Liver (tissue), 9 donors: Measurements from ENCODE around the gene NGFR. TPM values are rescaled to one million over a fixed set of nuclear protein-coding genes. Genes with fewer than 3 reads are reported as not detected.

ENCODE experiments used
- DNase-seq: peaks from one replicate; pipeline ENCODE4 v3.0.0-alpha.2; 2017; ENCODE audit warnings: low spot score
- H3K27ac ChIP-seq, 2 donors: one replicate each; pipeline ENCODE4 v1.7.0; 2013; ENCODE audit warnings: inconsistent platforms in 2 of 2, low read length in 2 of 2, control low read depth in 1 of 2, low read depth in 1 of 2, mild to moderate bottlenecking in 1 of 2
- H3K27me3 ChIP-seq, 4 donors: one replicate each; pipeline versions ENCODE4 v1.6.1 to v1.7.0; 2013; ENCODE audit warnings: low read length in 3 of 4, inconsistent platforms in 1 of 4, mild to moderate bottlenecking in 1 of 4, moderate library complexity in 1 of 4; ENCODE audit not compliant: control insufficient read depth in 4 of 4, insufficient read depth in 4 of 4
- H3K36me3 ChIP-seq, 4 donors: one replicate each; pipeline versions ENCODE4 v1.6.1 to v1.7.0; 2013; ENCODE audit warnings: low read length in 3 of 4, mild to moderate bottlenecking in 3 of 4, low read depth in 1 of 4, moderate library complexity in 1 of 4; ENCODE audit not compliant: control insufficient read depth in 4 of 4, insufficient read depth in 3 of 4
- H3K4me1 ChIP-seq, 4 donors: one replicate each; pipeline versions ENCODE4 v1.6.1 to v1.7.0; 2013; ENCODE audit warnings: low read length in 3 of 4, mild to moderate bottlenecking in 3 of 4, moderate library complexity in 1 of 4; ENCODE audit not compliant: control insufficient read depth in 4 of 4, insufficient read depth in 4 of 4
- H3K4me3 ChIP-seq, 3 donors: one replicate each; pipeline versions ENCODE4 v1.6.1 to v1.7.0; 2013; ENCODE audit warnings: low read length in 3 of 3, control low read depth in 1 of 3, low read depth in 1 of 3, mild to moderate bottlenecking in 1 of 3
- H3K9ac ChIP-seq, 2 donors: one replicate each; pipeline ENCODE4 v1.7.0; 2013; ENCODE audit warnings: low read length in 2 of 2, mild to moderate bottlenecking in 2 of 2, moderate library complexity in 2 of 2, control low read depth in 1 of 2, low read depth in 1 of 2
- H3K9me3 ChIP-seq, 4 donors: one replicate each; pipeline versions ENCODE4 v1.6.1 to v1.7.0; 2013; ENCODE audit warnings: low read length in 3 of 4; ENCODE audit not compliant: control insufficient read depth in 4 of 4
- ATF3 ChIP-seq: IDR thresholded peaks from 2 replicates; pipeline ENCODE4 v1.6.1; 2016; ENCODE audit warnings: antibody characterized with exemption
- CTCF ChIP-seq: fragments of 150-350 bp; IDR thresholded peaks from 2 replicates; pipeline ENCODE4 v1.5.1; 2017; ENCODE audit warnings: improper control_type of control experiment, low read depth, low read length; ENCODE audit not compliant: missing input control
- EGR1 ChIP-seq, 2 donors: IDR thresholded peaks; 2 replicates each; pipeline ENCODE4 v1.6.1; 2016 to 2018; ENCODE audit warnings: antibody characterized with exemption in 2 of 2, low read depth in 2 of 2
- FOXA1 ChIP-seq: IDR thresholded peaks from 2 replicates; pipeline ENCODE4 v1.6.1; 2016; ENCODE audit warnings: antibody characterized with exemption
- FOXA2 ChIP-seq: IDR thresholded peaks from 2 replicates; pipeline ENCODE4 v1.6.1; 2016; ENCODE audit warnings: antibody characterized with exemption
- GABPA ChIP-seq, 2 donors: IDR thresholded peaks in 1 of 2; conservative IDR thresholded peaks in 1 of 2; 2 replicates each; pipeline ENCODE4 v1.6.1; 2016; ENCODE audit warnings: antibody characterized with exemption in 2 of 2, mild to moderate bottlenecking in 1 of 2, moderate library complexity in 1 of 2
- HNF4A ChIP-seq, 2 donors: conservative IDR thresholded peaks; 2 replicates each; pipeline ENCODE4 v1.6.1; 2016; ENCODE audit warnings: antibody characterized with exemption in 2 of 2, mild to moderate bottlenecking in 2 of 2
- JUND ChIP-seq, 2 donors: IDR thresholded peaks; 2 replicates each; pipeline ENCODE4 v1.6.1; 2016; ENCODE audit warnings: antibody characterized with exemption in 2 of 2
- MAX ChIP-seq: IDR thresholded peaks from 2 replicates; pipeline ENCODE4 v1.6.1; 2016; ENCODE audit warnings: antibody characterized with exemption
- NR2F2 ChIP-seq: IDR thresholded peaks from 2 replicates; pipeline ENCODE4 v1.6.1; 2016; ENCODE audit warnings: antibody characterized with exemption
- RAD21 ChIP-seq, 2 donors: IDR thresholded peaks; 2 replicates each; pipeline ENCODE4 v1.6.1; 2016; ENCODE audit warnings: antibody characterized with exemption in 2 of 2, mild to moderate bottlenecking in 2 of 2
- REST ChIP-seq: IDR thresholded peaks from 2 replicates; pipeline ENCODE4 v1.6.1; 2016; ENCODE audit warnings: antibody characterized with exemption, mild to moderate bottlenecking
- RXRA ChIP-seq, 2 donors: IDR thresholded peaks; 2 replicates each; pipeline ENCODE4 v1.6.1; 2017 to 2018; ENCODE audit warnings: antibody characterized with exemption in 2 of 2, mild to moderate bottlenecking in 1 of 2
- TAF1 ChIP-seq: conservative IDR thresholded peaks from 2 replicates; pipeline ENCODE4 v1.6.1; 2016; ENCODE audit warnings: antibody characterized with exemption, mild to moderate bottlenecking
- ZBTB33 ChIP-seq: IDR thresholded peaks from 2 replicates; pipeline ENCODE4 v1.6.1; 2016; ENCODE audit warnings: antibody characterized with exemption
- WGBS: extraction: QIAGEN DNeasy Blood & Tissue Kit; methylation state at CpG from one replicate; pipeline ENCODE4 v1.1.7; 2013; 5-methylcytosine and 5-hydroxymethylcytosine counted together
- polyA plus RNA-seq, 2 donors: library from polyadenylated mRNA; stranded (reverse) in 1 of 2; unstranded in 1 of 2; fragments of 200-250 nt in 1 of 2; fragments of >200 nt in 1 of 2; fragmentation: Nextera tagmentation in 1 of 2; extraction: Ambion mirVana in 1 of 2; gene quantifications; one replicate each; pipeline versions ENCODE4 v1.2.1 to v1.2.3, GENCODE V29; 2013 to 2015
- total RNA-seq, 2 donors: library from RNA; depleted of rRNA; stranded (reverse); fragments of >200 nt; gene quantifications; one replicate each; pipeline ENCODE4 v1.2.3, GENCODE V29; 2014
- donor health status: healthy.
- donor health status: healthy.
- donor health status: healthy.
- donor health status: healthy.
- donor health status: healthy.

Gene NGFR
- total and polyA plus RNA-seq, 4 donors: 6.9 to 11.0 (median 10.5) TPM

- H3K36me3 ChIP-seq: no peaks in the 10 kb centered on the region
- peaks cover 0 to 7% (median 0%) of the 10 kb centered on the region in 4 donors for H3K4me1 ChIP-seq
- TF ChIP-seq REST (no peak), GABPA (IDR thresholded peaks at IDR 0.05 in 1 of 2, conservative IDR thresholded peaks at IDR 0.05 in 1 of 2) (no peak), CTCF (no peak), HNF4A (conservative IDR thresholded peaks at IDR 0.05) (no peak), FOXA2 (no peak), JUND (IDR thresholded peaks at IDR 0.05) (no peak), EGR1 (IDR thresholded peaks at IDR 0.05; ENCODE audit: low read depth in 2 of 2) (no peak), ZBTB33 (no peak), ATF3 (no peak), TAF1 (no peak), NR2F2 (no peak), RXRA (IDR thresholded peaks at IDR 0.05) (no peak), RAD21 (IDR thresholded peaks at IDR 0.05) (no peak), FOXA1 (no peak), MAX (no peak)
- H3K9me3 ChIP-seq: no peaks in the 10 kb centered on the region
- peaks cover 0 to 16% (median 2%) of the 10 kb centered on the region in 4 donors for H3K27me3 ChIP-seq
- H3K4me3 ChIP-seq: no peak overlapping the region
- WGBS: 54% methylated on average over 9 of the region's 9 CpGs
- no peak for DNase-seq
- no peak overlapping the region for H3K27ac ChIP-seq
- no peak overlapping the region for H3K9ac ChIP-seq
These were observed 21.0 kb upstream of the NGFR start for GRCh38 chr17:49473900-49474751.
